GM18526 (cell line): Measurements from ENCODE around the gene RHOA.

Source experiments
- POLR2A ChIP-seq: IDR thresholded peaks from 3 replicates; pipeline ENCODE4 v1.6.1; 2011; ENCODE audit not compliant: insufficient read length; ENCODE audit errors: extremely low read depth

Gene RHOA

GRCh38 chr3:49417516-49418120 is 5.8 kb upstream of the RHOA start:
- no peak for TF ChIP-seq POLR2A

GRCh38 chr3:49416867-49417266 is 5.1 kb upstream of the RHOA start:
- TF ChIP-seq POLR2A = no peak

- TF ChIP-seq POLR2A = no peak
Measured at GRCh38 chr3:49415931-49416601, 4.3 kb upstream of the RHOA start.

GRCh38 chr3:49414753-49415152 is 3.0 kb upstream of the RHOA start:
- TF ChIP-seq POLR2A = no peak

GRCh38 chr3:49413338-49413734 is 1.6 kb upstream of the RHOA start:
- TF ChIP-seq POLR2A = no peak

GRCh38 chr3:49412632-49413337 is 1.0 kb upstream of the RHOA start:
- no peak for TF ChIP-seq POLR2A

- TF ChIP-seq POLR2A = no peak
Measured at GRCh38 chr3:49411535-49411967, 225 bp downstream of the RHOA start.

- TF ChIP-seq POLR2A = no peak
Measured at GRCh38 chr3:49410846-49411534, 786 bp downstream of the RHOA start.

- TF ChIP-seq POLR2A = no peak
Measured at GRCh38 chr3:49410066-49410845, 1.5 kb downstream of the RHOA start.

- no peak for TF ChIP-seq POLR2A
Measured at GRCh38 chr3:49406571-49407565, 4.9 kb downstream of the RHOA start.

GRCh38 chr3:49403891-49404290 is 7.9 kb downstream of the RHOA start:
- no peak for TF ChIP-seq POLR2A

GRCh38 chr3:49401766-49402165 is 10.0 kb downstream of the RHOA start:
- no peak for TF ChIP-seq POLR2A

- no peak for TF ChIP-seq POLR2A
Measured at GRCh38 chr3:49399461-49399860, 12.3 kb downstream of the RHOA start.

GRCh38 chr3:49397470-49397869 is 14.3 kb downstream of the RHOA start:
- TF ChIP-seq POLR2A = no peak
